AG10803 (cell line): ENCODE measurements around the gene PPA2.

Experiments used
- DNase-seq: peaks from one replicate; pipeline ENCODE4 v3.0.0; 2010; ENCODE audit warnings: low read depth
- H3K4me3 ChIP-seq: 2 replicates; pipeline ENCODE4 v1.5.1; 2011; ENCODE audit warnings: mild to moderate bottlenecking, low read length, control low read depth
- TF ChIP-seq, protein P1 (sequence below): conservative IDR thresholded peaks from 2 replicates; pipeline ENCODE4 v1.5.1; 2011; ENCODE audit warnings: mild to moderate bottlenecking, low read length, control low read depth, inconsistent platforms

PPA2 gene

DNA sequence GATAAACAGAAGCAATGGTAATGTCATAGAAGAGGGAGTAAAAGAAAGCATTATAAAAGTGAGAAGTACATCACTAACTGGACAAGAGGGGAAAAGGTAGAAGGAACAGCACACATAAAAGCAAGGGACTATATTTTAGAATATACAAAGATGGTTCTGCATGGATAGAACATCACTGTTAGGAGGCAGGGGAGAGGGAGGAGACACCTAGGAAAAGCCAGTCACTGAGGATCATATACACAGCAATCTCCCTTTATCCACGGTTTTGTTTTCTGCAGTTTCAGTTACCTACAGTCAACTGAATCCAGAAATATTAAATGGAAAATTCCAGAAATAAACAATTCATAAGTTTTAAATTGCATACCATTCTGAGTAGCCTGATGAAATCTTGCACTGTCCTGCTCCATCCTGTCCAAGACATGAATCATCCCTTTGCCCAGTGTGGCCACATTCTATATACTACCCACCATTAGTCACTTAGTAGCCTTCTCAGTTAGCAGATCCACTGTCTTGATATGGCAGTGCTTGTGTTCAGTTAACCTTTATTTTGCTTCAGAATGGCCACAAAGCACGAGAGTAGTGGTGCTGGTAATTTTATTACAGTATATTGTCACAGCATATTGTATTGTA is 74.2 kb downstream of the PPA2 start:
- peak; percentile 85 for DNase-seq
- no peak overlapping the region for H3K4me3 ChIP-seq
- TF ChIP-seq, protein P1, sequence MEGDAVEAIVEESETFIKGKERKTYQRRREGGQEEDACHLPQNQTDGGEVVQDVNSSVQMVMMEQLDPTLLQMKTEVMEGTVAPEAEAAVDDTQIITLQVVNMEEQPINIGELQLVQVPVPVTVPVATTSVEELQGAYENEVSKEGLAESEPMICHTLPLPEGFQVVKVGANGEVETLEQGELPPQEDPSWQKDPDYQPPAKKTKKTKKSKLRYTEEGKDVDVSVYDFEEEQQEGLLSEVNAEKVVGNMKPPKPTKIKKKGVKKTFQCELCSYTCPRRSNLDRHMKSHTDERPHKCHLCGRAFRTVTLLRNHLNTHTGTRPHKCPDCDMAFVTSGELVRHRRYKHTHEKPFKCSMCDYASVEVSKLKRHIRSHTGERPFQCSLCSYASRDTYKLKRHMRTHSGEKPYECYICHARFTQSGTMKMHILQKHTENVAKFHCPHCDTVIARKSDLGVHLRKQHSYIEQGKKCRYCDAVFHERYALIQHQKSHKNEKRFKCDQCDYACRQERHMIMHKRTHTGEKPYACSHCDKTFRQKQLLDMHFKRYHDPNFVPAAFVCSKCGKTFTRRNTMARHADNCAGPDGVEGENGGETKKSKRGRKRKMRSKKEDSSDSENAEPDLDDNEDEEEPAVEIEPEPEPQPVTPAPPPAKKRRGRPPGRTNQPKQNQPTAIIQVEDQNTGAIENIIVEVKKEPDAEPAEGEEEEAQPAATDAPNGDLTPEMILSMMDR = no peak

DNA sequence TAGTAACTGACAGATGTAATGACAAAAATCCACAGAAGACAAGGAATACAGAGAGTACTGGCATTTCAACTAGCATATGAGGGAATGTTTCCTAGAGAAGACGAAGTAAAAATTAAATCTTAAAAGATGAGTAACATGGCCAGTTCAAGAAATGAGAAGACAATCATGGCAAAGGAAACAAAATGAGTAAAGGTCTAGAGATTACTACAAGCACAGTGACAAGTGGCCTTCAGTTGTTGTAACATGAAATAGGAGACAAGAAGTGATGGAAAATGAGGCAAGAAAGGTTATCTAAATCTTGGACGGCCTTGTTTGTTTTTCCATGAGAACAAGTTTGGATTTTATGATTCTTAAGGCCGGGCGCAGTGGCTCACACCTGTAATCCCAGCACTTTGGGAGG is 81.0 kb downstream of the PPA2 start:
- TF ChIP-seq, protein P1 = no peak

DNA sequence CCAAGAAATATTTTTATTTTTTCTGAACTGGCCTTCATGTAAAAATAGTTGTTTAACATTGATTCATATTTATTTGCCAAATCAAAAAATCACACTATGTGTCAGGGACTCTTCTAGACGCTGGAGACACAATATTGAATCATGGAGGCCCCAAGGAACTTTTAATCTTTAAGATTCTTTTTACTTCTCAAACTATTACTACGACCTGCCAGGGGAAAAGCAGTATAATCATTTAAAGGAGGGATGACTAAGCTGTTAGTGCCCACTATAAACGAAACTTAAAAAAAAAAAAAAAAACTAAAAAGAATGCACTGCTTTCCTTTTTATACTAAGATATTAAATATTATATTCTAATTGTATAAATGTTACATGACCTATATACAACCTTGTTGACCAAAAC is 84.7 kb downstream of the PPA2 start:
- H3K4me3 ChIP-seq = no peak overlapping the region
- TF ChIP-seq, protein P1 = no peak
- peak; percentile 16 for DNase-seq

More for the DNA sequence above, 81.0 kb downstream of the PPA2 start:
- no peak for DNase-seq
- H3K4me3 ChIP-seq = no peak overlapping the region

DNA sequence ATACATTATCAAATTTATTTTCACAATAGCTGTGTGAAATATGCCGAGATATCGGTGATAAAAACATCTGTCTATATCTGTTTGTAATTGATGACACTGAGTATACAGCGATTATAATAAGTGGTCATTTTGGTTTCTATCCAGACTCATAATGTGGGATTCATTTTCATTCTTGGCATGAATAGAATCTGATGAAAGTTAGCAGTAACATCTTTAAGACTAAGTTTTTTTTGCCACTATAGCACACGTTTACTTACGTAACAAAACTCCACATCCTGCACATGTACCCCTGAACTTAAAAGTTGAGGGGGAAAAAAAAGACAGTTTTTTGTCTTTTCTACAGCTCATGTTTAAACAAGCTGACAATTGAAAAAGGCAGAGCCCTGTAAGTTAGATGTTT is 86.4 kb downstream of the PPA2 start:
- DNase-seq = peak; percentile 80
- H3K4me3 ChIP-seq = no peak overlapping the region
- TF ChIP-seq, protein P1 = no peak

DNA sequence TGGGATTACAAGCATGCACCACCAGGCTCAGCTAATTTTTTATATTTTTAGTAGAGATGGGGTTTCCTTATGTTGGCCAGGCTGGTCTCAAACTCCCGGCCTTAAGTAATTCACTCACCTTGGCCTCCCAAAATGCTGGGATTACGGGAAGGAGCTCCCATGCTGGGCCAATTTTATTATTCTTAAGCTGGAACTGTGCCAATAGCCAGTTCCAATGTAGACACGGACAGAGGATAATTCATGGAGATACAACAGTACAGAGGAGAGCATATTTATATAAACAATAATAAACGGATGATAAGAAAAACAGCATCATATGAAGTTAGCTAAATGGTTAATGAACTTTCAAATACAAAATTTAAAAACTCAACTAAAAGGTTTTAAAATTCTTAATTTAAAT is 87.8 kb downstream of the PPA2 start:
- no peak for DNase-seq
- H3K4me3 ChIP-seq = no peak overlapping the region
- TF ChIP-seq, protein P1 = no peak

DNA sequence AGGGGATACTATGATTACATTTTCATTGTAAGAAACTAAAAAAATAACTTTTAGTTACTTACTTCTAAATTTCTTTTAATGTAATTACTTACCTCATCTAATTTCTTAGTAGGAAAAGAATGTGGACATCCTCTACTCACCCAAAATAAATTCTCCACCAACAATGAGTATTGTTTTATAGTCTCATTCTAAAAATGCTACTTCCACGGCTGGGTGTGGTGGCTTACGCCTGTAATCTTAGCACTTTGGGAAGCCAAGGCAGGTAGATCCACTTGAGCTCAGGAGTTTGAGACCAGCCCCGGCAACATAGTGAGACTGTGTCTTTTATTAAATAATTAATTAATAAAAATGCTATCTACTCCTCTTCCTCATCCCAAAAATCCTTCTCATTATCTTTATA is 99.8 kb downstream of the PPA2 start:
- TF ChIP-seq, protein P1 = no peak
- no peak for DNase-seq
- no peak overlapping the region for H3K4me3 ChIP-seq

DNA sequence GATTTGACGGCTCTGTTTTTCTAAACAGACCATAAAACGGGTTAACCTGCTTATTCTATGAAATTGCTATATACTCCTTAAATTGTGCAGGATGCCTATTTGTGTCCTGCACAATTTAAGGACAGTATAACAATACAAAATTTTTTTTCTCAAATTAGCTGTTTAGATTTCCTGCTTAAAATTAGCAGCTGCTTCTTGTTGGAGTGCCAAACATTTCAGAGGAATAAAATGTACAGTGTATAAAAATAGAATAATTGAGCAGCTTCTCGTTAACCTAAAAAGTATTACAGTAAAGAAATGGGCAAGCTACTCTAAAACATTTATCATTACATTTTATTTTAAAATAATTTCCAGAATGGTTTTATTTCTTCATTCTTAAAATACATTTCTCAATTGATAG is 100.5 kb downstream of the PPA2 start:
- no peak for DNase-seq
- TF ChIP-seq, protein P1 = no peak
- H3K4me3 ChIP-seq = no peak overlapping the region
